ENCODE measurements around the gene SH3RF3. TPM values are rescaled to one million over a fixed set of nuclear protein-coding genes. Genes with fewer than 3 reads are reported as not detected.

SH3RF3 gene
- total and polyA plus RNA-seq, 2 of the 13 experiments (the other 11 are each of a cell fraction or from before 2014, with no cell fraction given) = 0.04 TPM; not detected in 1

GRCh38 chr2:109134741-109135358, 5.8 kb downstream of the SH3RF3 start (continued):
- no peak for TF ChIP-seq CCAR2 (optimal IDR thresholded peaks at IDR 0.05; ENCODE audit: low read depth, low read length)

GRCh38 chr2:109135359-109136197, 6.6 kb downstream of the SH3RF3 start:
- peaks cover 2 to 41% of the 10 kb centered on the region in 2 experiments; a peak in 3 of 5 replicates for H3K27me3 ChIP-seq (ENCODE audit: control insufficient read depth in 1 of 2, insufficient read depth in 2 of 2, low read length in 2 of 2)
- H3K9ac ChIP-seq (ENCODE audit: insufficient read depth, low read depth, low read length) = no peak overlapping the region
- TF ChIP-seq FOXJ3 (CRISPR knock-in tag; IDR thresholded peaks at IDR 0.05; ENCODE audit: borderline replicate concordance) (no peak), SRY (CRISPR knock-in tag; IDR thresholded peaks at IDR 0.05) (no peak)
- in situ Hi-C loops (cut with HindIII; ENCODE audit: extremely low pct_ligation_motif_present, low pct_unique_long_range_greater_than_20kb) = no loop called here
- H3K27ac ChIP-seq (ENCODE audit: extremely low read length, insufficient read depth, low read length) = no peak overlapping the region
- H3K36me3 ChIP-seq (replicated peaks in 1 of 2; ENCODE audit: control insufficient read depth in 1 of 2, insufficient read depth in 2 of 2, low read length in 2 of 2) = no peaks in the 10 kb centered on the region
- POLR2A ChIA-PET = no interaction called here
- H3K79me2 ChIP-seq (ENCODE audit: insufficient read depth, low read length) = no peaks in the 10 kb centered on the region
- no peaks in the 10 kb centered on the region for H3K4me1 ChIP-seq (ENCODE audit: insufficient read depth, low read length)
- no peak for FAIRE-seq
- no peak for ATAC-seq
- 43% methylated on average over 17 of the region's 17 CpGs for whole genome bisulfite sequencing (ENCODE audit: low lambda C conversion rate)
- no peaks in the 10 kb centered on the region for H4K20me1 ChIP-seq (ENCODE audit: insufficient read depth, low read length)
- H3K9me3 ChIP-seq (ENCODE audit: low read length) = no peaks in the 10 kb centered on the region
- no peak overlapping the region for H2AFZ ChIP-seq (ENCODE audit: low read length)
- no TSS peak for BruUV-seq (replicated peaks)
- DNase-seq (ENCODE audit: low spot score) = no peak
- intact Hi-C loops (cut with micrococcal nuclease; ENCODE audit: unreplicated experiment) = no loop called here
- no peak overlapping the region for H3K4me3 ChIP-seq (replicated peaks in 1 of 3; ENCODE audit: insufficient read depth in 1 of 3, low read depth in 2 of 3, low read length in 3 of 3)
- no peak overlapping the region for H3K4me2 ChIP-seq (ENCODE audit: low read depth, low read length)
- CTCF ChIA-PET (ENCODE audit: low intra/inter-chr PET ratio, low total read pairs) = no interaction called here

- H3K4me1 ChIP-seq (ENCODE audit: insufficient read depth, low read length) = no peaks in the 10 kb centered on the region
- ATAC-seq (no peak), DNase-seq (ENCODE audit: low spot score) (no peak), FAIRE-seq (no peak)
- POLR2A ChIA-PET = no interaction called here
- H3K79me2 ChIP-seq (ENCODE audit: insufficient read depth, low read length) = no peaks in the 10 kb centered on the region
- intact Hi-C loops (cut with micrococcal nuclease; ENCODE audit: unreplicated experiment) = no loop called here
- CTCF ChIA-PET (ENCODE audit: low intra/inter-chr PET ratio, low total read pairs) = no interaction called here
- H3K27me3 ChIP-seq (ENCODE audit: control insufficient read depth in 1 of 2, insufficient read depth in 2 of 2, low read length in 2 of 2) = peaks cover 2 to 31% of the 10 kb centered on the region in 2 experiments; a peak in 3 of 5 replicates
- no peaks in the 10 kb centered on the region for H3K9me3 ChIP-seq (ENCODE audit: low read length)
- BruUV-seq (replicated peaks) = no TSS peak
- no peak overlapping the region for H3K4me2 ChIP-seq (ENCODE audit: low read depth, low read length)
- TF ChIP-seq HOXA9 (CRISPR knock-in tag; IDR thresholded peaks at IDR 0.05; ENCODE audit: borderline replicate concordance) (no peak), ZMAT3 (CRISPR knock-in tag; conservative IDR thresholded peaks at IDR 0.05) (no peak), ZNF775 (CRISPR knock-in tag; IDR thresholded peaks at IDR 0.05; ENCODE audit: borderline replicate concordance) (no peak), CSRNP2 (CRISPR knock-in tag; conservative IDR thresholded peaks at IDR 0.05; ENCODE audit: low read depth) (no peak), THAP8 (CRISPR knock-in tag; IDR thresholded peaks at IDR 0.05; ENCODE audit: borderline replicate concordance) (no peak), ZNF570 (CRISPR knock-in tag; IDR thresholded peaks at IDR 0.05; ENCODE audit: borderline replicate concordance) (no peak), GATA4 (IDR thresholded peaks at IDR 0.05; ENCODE audit: borderline replicate concordance, low read depth) (no peak), ZFP41 (CRISPR knock-in tag; IDR thresholded peaks at IDR 0.05; ENCODE audit: borderline replicate concordance) (no peak)
- no peaks in the 10 kb centered on the region for H3K36me3 ChIP-seq (replicated peaks in 1 of 2; ENCODE audit: control insufficient read depth in 1 of 2, insufficient read depth in 2 of 2, low read length in 2 of 2)
- H2AFZ ChIP-seq (ENCODE audit: low read length) = no peak overlapping the region
- H3K4me3 ChIP-seq (replicated peaks in 1 of 3; ENCODE audit: insufficient read depth in 1 of 3, low read depth in 2 of 3, low read length in 3 of 3) = no peak overlapping the region
- H3K9ac ChIP-seq (ENCODE audit: insufficient read depth, low read depth, low read length) = no peak overlapping the region
- WGBS (ENCODE audit: low lambda C conversion rate) = 24% methylated on average over 7 of the region's 7 CpGs
- H4K20me1 ChIP-seq (ENCODE audit: insufficient read depth, low read length) = no peaks in the 10 kb centered on the region
- in situ Hi-C loops (cut with HindIII; ENCODE audit: extremely low pct_ligation_motif_present, low pct_unique_long_range_greater_than_20kb) = no loop called here
- H3K27ac ChIP-seq (ENCODE audit: extremely low read length, insufficient read depth, low read length) = no peak overlapping the region
Observed at GRCh38 chr2:109136542-109136941, 7.5 kb downstream of the SH3RF3 start.
